H1 (cell line): ENCODE data around the gene STT3B. TPM values are rescaled to one million over a fixed set of nuclear protein-coding genes. Genes with fewer than 3 reads are reported as not detected.

Experiments
- CTBP2 ChIP-seq: IDR thresholded peaks from 2 replicates; pipeline ENCODE4 v1.7.0; 2011; ENCODE audit warnings: borderline replicate concordance, mild to moderate bottlenecking, moderate library complexity, mixed read lengths, low read length; ENCODE audit not compliant: insufficient read depth, insufficient read length
- POLR2AphosphoS5 ChIP-seq: IDR thresholded peaks from 2 replicates; pipeline ENCODE4 v1.6.1; 2011; ENCODE audit warnings: low read depth, low read length
- SIN3A ChIP-seq, 2 experiments: IDR thresholded peaks in 1 of 2; conservative IDR thresholded peaks in 1 of 2; 2 replicates each; pipeline ENCODE4 v1.6.1; 2011 to 2012; ENCODE audit warnings: low read length in 2 of 2, improper control_type of control experiment in 1 of 2, low read depth in 1 of 2, mild to moderate bottlenecking in 1 of 2
- SIX5 ChIP-seq: IDR thresholded peaks from 2 replicates; pipeline ENCODE4 v1.6.1; 2011; ENCODE audit warnings: mild to moderate bottlenecking, low read depth, low read length
- polyA plus RNA-seq, 7 experiments: library from polyadenylated mRNA; depleted of rRNA in 3 of 7; stranded (reverse) in 5 of 7; unstranded in 2 of 7; fragments of >200 nt in 5 of 7; fragments of 200-250 nt in 2 of 7; gene quantifications; 1 replicate in 5 of 7; 2 replicates in 1 of 7; 4 replicates in 1 of 7; pipeline versions ENCODE4 v1.2.1 to v1.2.3, GENCODE V29; 2011 to 2013; ENCODE audit warnings: missing spikeins in 2 of 7, mixed read lengths in 2 of 7
- total RNA-seq: library from RNA; stranded (reverse); fragmentation: NEBNext Ultra II Directional; extraction: Animal tissue kit (Norgen Biotek cat#: 25700); gene quantifications from 2 replicates; pipeline ENCODE4 v1.2.1, GENCODE V29; 2021
- TF ChIP-seq, protein P1 (sequence below): IDR thresholded peaks from 2 replicates; pipeline ENCODE4 v1.6.1; 2012; ENCODE audit warnings: inconsistent platforms
- TF ChIP-seq, protein P2 (sequence below): IDR thresholded peaks from 2 replicates; pipeline ENCODE4 v1.6.1; 2012; ENCODE audit warnings: inconsistent platforms

STT3B gene
- total and polyA plus RNA-seq, 2 of the 8 experiments (the other 6 are each of a cell fraction or from before 2014, with no cell fraction given): 43.5 to 134 TPM

DNA sequence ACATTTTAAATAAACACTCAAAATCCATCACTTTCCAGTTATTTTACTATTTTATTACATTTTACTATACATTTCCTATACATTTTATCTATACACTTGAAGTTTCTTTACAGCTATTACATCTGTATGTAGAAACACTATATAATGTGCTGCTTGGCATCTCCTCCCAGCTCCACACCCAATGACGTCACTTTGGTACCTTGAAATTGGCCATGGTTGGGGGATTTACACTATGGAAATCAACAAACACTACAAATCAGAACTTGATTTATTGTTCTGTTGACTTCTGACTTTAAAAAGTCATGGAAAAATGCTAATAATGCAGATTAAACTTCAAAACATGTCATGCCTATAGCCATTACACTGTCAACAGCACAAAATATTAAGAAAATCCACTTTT lies 48.9 kb upstream of the STT3B start (continued):
- TF ChIP-seq, protein P1, sequence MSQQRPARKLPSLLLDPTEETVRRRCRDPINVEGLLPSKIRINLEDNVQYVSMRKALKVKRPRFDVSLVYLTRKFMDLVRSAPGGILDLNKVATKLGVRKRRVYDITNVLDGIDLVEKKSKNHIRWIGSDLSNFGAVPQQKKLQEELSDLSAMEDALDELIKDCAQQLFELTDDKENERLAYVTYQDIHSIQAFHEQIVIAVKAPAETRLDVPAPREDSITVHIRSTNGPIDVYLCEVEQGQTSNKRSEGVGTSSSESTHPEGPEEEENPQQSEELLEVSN: no peak
- no peak for TF ChIP-seq POLR2AphosphoS5
- TF ChIP-seq, protein P2, sequence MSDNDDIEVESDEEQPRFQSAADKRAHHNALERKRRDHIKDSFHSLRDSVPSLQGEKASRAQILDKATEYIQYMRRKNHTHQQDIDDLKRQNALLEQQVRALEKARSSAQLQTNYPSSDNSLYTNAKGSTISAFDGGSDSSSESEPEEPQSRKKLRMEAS: no peak
- TF ChIP-seq SIX5: no peak
- no peak for TF ChIP-seq CTBP2
- TF ChIP-seq SIN3A (conservative IDR thresholded peaks at IDR 0.05 in 1 of 2, IDR thresholded peaks at IDR 0.05 in 1 of 2; ENCODE audit: low read depth in 1 of 2, low read length in 2 of 2): no peak
